CD4-positive, alpha-beta T cell (primary cell): Measurements from ENCODE around the gene SLFN14. TPM values are rescaled to one million over a fixed set of nuclear protein-coding genes. Genes with fewer than 3 reads are reported as not detected.
"Not testable (repeated sequence)": the region's sequence is repeated elsewhere in the genome, so short reads cannot be mapped to it uniquely, and the experiment has no call there.

ENCODE experiments used
- ATAC-seq: fragments of 200-7000 bp; cut with Tn5 transposase; one replicate; pipeline ENCODE4 v1.10.0; 2022; ENCODE audit warnings: mild to moderate bottlenecking; ENCODE audit not compliant: poor library complexity
- CTCF ChIA-PET: fragments of 350-600 bp; sonication (Branson Sonifier 250); formaldehyde crosslinking; loops from one replicate; lab custom pipeline; 2021; ENCODE audit warnings: antibody characterized with exemption, inconsistent platforms; lab: Charles Lee
- POLR2A ChIA-PET: fragments of 350-600 bp; sonication (Branson Sonifier 250); formaldehyde crosslinking; loops from one replicate; lab custom pipeline; 2021; ENCODE audit warnings: antibody characterized with exemption, inconsistent platforms; lab: Charles Lee
- DNase-seq, 14 experiments: peaks; one replicate each; pipeline ENCODE4 v3.0.0-alpha.2; 2013 to 2020; ENCODE audit warnings: mixed read lengths in 2 of 14
- H3K27ac ChIP-seq, 2 donors: one replicate each; pipeline versions ENCODE4 v1.5.1 to v1.7.0; 2013; ENCODE audit warnings: low read length in 2 of 2, low read depth in 1 of 2, mild to moderate bottlenecking in 1 of 2
- H3K27me3 ChIP-seq, 2 experiments: 1 replicate in 1 of 2; 2 replicates in 1 of 2; pipeline versions ENCODE4 v1.6.1 to v1.7.0; 2013; ENCODE audit warnings: low read length in 2 of 2, control low read depth in 1 of 2, mild to moderate bottlenecking in 1 of 2, moderate library complexity in 1 of 2; ENCODE audit not compliant: insufficient read depth in 2 of 2, control insufficient read depth in 1 of 2
- H3K36me3 ChIP-seq: one replicate; pipeline ENCODE4 v1.6.1; 2013; ENCODE audit warnings: low read length, control low read depth; ENCODE audit not compliant: insufficient read depth
- H3K4me1 ChIP-seq: one replicate; pipeline ENCODE4 v1.6.1; 2013; ENCODE audit warnings: low read length, control low read depth; ENCODE audit not compliant: insufficient read depth
- H3K4me3 ChIP-seq: one replicate; pipeline ENCODE4 v1.5.1; 2013; ENCODE audit warnings: mild to moderate bottlenecking, low read length, moderate library complexity
- H3K9me3 ChIP-seq, 2 experiments: 1 replicate in 1 of 2; 2 replicates in 1 of 2; pipeline versions ENCODE4 v1.6.1 to v1.7.0; 2013; ENCODE audit warnings: low read length in 2 of 2, mild to moderate bottlenecking in 2 of 2, control low read depth in 1 of 2, moderate library complexity in 1 of 2; ENCODE audit not compliant: control insufficient read depth in 1 of 2, insufficient read depth in 1 of 2
- H3K27ac Mint-ChIP-seq: one replicate; pipeline ENCODE4 v1.8.0; 2020; ENCODE audit warnings: mixed read lengths
- H3K27me3 Mint-ChIP-seq: one replicate; pipeline ENCODE4 v1.8.0; 2021; ENCODE audit warnings: mixed read lengths
- H3K36me3 Mint-ChIP-seq: one replicate; pipeline ENCODE4 v1.8.0; 2021; ENCODE audit warnings: low read depth, mixed read lengths
- H3K4me1 Mint-ChIP-seq: one replicate; pipeline ENCODE4 v1.8.0; 2021; ENCODE audit warnings: low read depth, mixed read lengths
- H3K4me3 Mint-ChIP-seq: one replicate; pipeline ENCODE4 v1.8.0; 2020; ENCODE audit warnings: mild to moderate bottlenecking, mixed read lengths
- H3K9me3 Mint-ChIP-seq: one replicate; pipeline ENCODE4 v1.8.0; 2020; ENCODE audit warnings: mixed read lengths
- intact Hi-C, 2 experiments: fragments of 100-400 bp; cut with DNase I in 1 of 2; cut with micrococcal nuclease in 1 of 2; formaldehyde crosslinking; loops; one replicate each; pipeline versions ENCODE4 v1.15.1 to v1.9.0; 2023 to 2025; cut with DNase I, micrococcal nuclease
- total RNA-seq, 174 experiments: library from RNA in 2 of 174; stranded (reverse) in 2 of 174; gene quantifications; one replicate each; pipeline ENCODE4 v1.2.3 and lab custom pipeline; 2021 to 2026
- TF ChIP-seq, protein P1 (sequence below): fragments of 200-600 bp; IDR thresholded peaks from one replicate; pipeline ENCODE4 v1.8.0; 2022; ENCODE audit warnings: antibody characterized with exemption, mild to moderate bottlenecking

SLFN14 gene
- total RNA-seq, 2 experiments from 2014 or later, result not detected

- H3K27me3 ChIP-seq, result no peaks in the 10 kb centered on the region
- intact Hi-C loops, result loop anchor here (5.0 kb wide), 3 partner anchors 49 to 211 kb away; partner anchors contain the start of gene SLFN11 (in 1 of the 2)
- ATAC-seq, result peak; percentile 47
- Mint-ChIP-seq H3K27ac (peak overlapping the region; percentile 82), H3K4me1 (peaks cover 70% of the 10 kb centered on the region), H3K4me3 (peak overlapping the region; percentile 91), H3K9me3 (no peaks in the 10 kb centered on the region), H3K36me3 (peaks cover 9% of the 10 kb centered on the region), H3K27me3 (no peaks in the 10 kb centered on the region)
- DNase-seq, result peak in 6 of 14 experiments; percentile 25 to 58 (median 42)
- CTCF ChIA-PET, result interaction anchor here (0.7 to 4.6 kb wide), 5 partner anchors 15 to 321 kb away, joined by 3 to 57 read pairs (median 4); no protein-coding TSS in a partner anchor
- peaks cover 49% of the 10 kb centered on the region for H3K4me1 ChIP-seq
- H3K4me3 ChIP-seq, result peak overlapping the region; percentile 61
- POLR2A ChIA-PET, result interaction anchor here (0.6 to 8.1 kb wide), 21 partner anchors 10 to 417 kb away, joined by 3 to 153 read pairs (median 4); partner anchors contain the start of genes PEX12, RAD51D, SLFN11 and SLFN13
- TF ChIP-seq, protein P1, sequence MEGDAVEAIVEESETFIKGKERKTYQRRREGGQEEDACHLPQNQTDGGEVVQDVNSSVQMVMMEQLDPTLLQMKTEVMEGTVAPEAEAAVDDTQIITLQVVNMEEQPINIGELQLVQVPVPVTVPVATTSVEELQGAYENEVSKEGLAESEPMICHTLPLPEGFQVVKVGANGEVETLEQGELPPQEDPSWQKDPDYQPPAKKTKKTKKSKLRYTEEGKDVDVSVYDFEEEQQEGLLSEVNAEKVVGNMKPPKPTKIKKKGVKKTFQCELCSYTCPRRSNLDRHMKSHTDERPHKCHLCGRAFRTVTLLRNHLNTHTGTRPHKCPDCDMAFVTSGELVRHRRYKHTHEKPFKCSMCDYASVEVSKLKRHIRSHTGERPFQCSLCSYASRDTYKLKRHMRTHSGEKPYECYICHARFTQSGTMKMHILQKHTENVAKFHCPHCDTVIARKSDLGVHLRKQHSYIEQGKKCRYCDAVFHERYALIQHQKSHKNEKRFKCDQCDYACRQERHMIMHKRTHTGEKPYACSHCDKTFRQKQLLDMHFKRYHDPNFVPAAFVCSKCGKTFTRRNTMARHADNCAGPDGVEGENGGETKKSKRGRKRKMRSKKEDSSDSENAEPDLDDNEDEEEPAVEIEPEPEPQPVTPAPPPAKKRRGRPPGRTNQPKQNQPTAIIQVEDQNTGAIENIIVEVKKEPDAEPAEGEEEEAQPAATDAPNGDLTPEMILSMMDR, result no peak
- no peaks in the 10 kb centered on the region for H3K9me3 ChIP-seq
- peak overlapping the region; percentile 58 to 86 for H3K27ac ChIP-seq
- H3K36me3 ChIP-seq, result no peaks in the 10 kb centered on the region
These were observed 23.9 kb downstream of the SLFN14 start for GRCh38 chr17:35536664-35537171.

DNA sequence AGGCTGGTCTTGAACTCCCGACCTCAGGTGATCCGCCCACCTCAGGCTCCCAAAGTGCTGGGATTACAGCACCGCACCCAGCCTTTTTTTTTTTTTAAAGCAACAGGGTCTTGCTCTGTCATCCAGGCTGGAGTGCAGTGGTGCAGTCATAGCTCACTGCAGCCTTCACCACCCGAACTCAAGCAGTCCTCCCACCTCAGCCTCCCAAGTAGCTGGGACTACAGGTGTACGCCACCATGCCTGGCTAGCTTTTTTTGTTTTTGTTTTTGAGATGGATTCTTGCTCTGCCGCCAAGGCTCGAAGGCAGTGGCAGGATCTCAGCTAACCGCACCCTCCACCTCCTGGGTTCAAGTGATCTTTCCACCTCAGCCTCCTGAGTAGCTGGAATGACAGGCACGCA lies 25.2 kb downstream of the SLFN14 start:
- Histone ChIP-seq H3K27ac (peak overlapping the region; percentile 58 to 86), H3K4me3 (peak overlapping the region; percentile 61), H3K4me1 (peaks cover 45% of the 10 kb centered on the region)
- H3K9me3 Mint-ChIP-seq, ATAC-seq, H3K27me3 ChIP-seq, H3K36me3 ChIP-seq, H3K9me3 ChIP-seq, H3K27me3 Mint-ChIP-seq, DNase-seq: not testable (repeated sequence)
- POLR2A ChIA-PET, result interaction anchor here (0.7 to 8.1 kb wide), 12 partner anchors 14 to 321 kb away, joined by 3 to 153 read pairs (median 29); partner anchors contain the start of genes PEX12, SLFN11, SLFN13 and SLFN5
- intact Hi-C loops, result loop anchor here (5.0 kb wide), 3 partner anchors 48 to 212 kb away; partner anchors contain the start of gene SLFN11 (in 1 of the 2)
- Mint-ChIP-seq H3K36me3 (peaks cover 14% of the 10 kb centered on the region), H3K27ac (peak overlapping the region; percentile 82), H3K4me3 (peak overlapping the region; percentile 91), H3K4me1 (peaks cover 71% of the 10 kb centered on the region)
- CTCF ChIA-PET, result interaction anchor here (0.7 to 4.6 kb wide), 3 partner anchors 222 to 321 kb away, joined by 3 to 57 read pairs (median 4); no protein-coding TSS in a partner anchor

DNA sequence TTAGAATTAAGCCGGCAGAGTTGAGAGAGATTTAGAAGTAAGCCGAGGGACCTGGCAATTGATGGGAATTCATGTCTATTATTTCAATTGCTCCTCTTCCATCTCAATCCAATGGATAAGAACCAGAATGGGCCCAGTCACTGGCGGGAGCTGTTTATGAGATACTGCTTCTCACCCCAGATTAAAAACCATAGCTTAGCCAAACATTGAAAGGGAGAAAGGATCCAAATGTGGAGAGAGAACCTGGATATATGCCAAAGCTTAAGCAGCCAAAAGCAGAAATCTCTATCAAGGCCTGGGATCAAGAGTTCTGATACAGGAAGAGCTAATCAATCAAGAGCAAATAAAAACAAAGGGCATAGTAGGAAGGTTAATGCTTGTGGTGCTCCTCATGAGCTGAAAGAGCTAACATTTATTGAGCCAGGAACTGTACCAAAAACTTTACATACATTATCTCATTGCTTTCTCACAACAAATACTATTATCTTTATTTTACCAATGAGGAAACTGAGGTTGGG lies 26.0 kb downstream of the SLFN14 start:
- H3K4me1 Mint-ChIP-seq, result peaks cover 66% of the 10 kb centered on the region
- TF ChIP-seq, protein P1, result no peak
- Histone ChIP-seq H3K27me3 (no peaks in the 10 kb centered on the region), H3K27ac (peak overlapping the region; percentile 58 to 86), H3K9me3 (no peaks in the 10 kb centered on the region), H3K4me3 (peak overlapping the region; percentile 61), H3K36me3 (no peaks in the 10 kb centered on the region), H3K4me1 (peaks cover 43% of the 10 kb centered on the region)
- no peaks in the 10 kb centered on the region for H3K27me3 Mint-ChIP-seq
- H3K4me3 Mint-ChIP-seq, result peak overlapping the region; percentile 91
- intact Hi-C loops, result loop anchor here (5.0 kb wide), 4 partner anchors 47 to 213 kb away; partner anchors contain the start of genes SLFN11 (in 1 of the 2) and SLFN12 (in 1 of the 2)
- POLR2A ChIA-PET, result interaction anchor here (0.8 to 8.1 kb wide), 12 partner anchors 13 to 374 kb away, joined by 3 to 153 read pairs (median 8); partner anchors contain the start of genes SLFN11, SLFN13 and SLFN5
- no peaks in the 10 kb centered on the region for H3K9me3 Mint-ChIP-seq
- ATAC-seq (no peak), DNase-seq (no peak)
- H3K27ac Mint-ChIP-seq, result peak overlapping the region; percentile 82
- peaks cover 15% of the 10 kb centered on the region for H3K36me3 Mint-ChIP-seq
- CTCF ChIA-PET, result interaction anchor here (0.8 to 4.6 kb wide), 4 partner anchors 13 to 221 kb away, joined by 3 to 57 read pairs (median 6); no protein-coding TSS in a partner anchor
